Mesendoderm (in vitro differentiated cells): Measurements from ENCODE around the gene ABHD17B.

Experiments used
- DNase-seq: peaks from one replicate; pipeline ENCODE4 v3.0.0; 2013
- H2AK5ac ChIP-seq: 2 replicates; pipeline ENCODE4 v1.6.1; 2013; ENCODE audit warnings: low read length, inconsistent platforms
- H2BK120ac ChIP-seq: 2 replicates; pipeline ENCODE4 v1.6.1; 2013; ENCODE audit warnings: low read depth, mild to moderate bottlenecking, low read length, moderate library complexity, mixed read lengths
- H2BK15ac ChIP-seq: replicated peaks from 2 replicates; pipeline ENCODE4 v1.6.1; 2013; ENCODE audit warnings: low read depth, mild to moderate bottlenecking, moderate library complexity
- H2BK5ac ChIP-seq: 2 replicates; pipeline ENCODE4 v1.6.1; 2013; ENCODE audit warnings: low read length, inconsistent platforms
- H3K18ac ChIP-seq: 2 replicates; pipeline ENCODE4 v1.6.1; 2013; ENCODE audit warnings: mild to moderate bottlenecking, low read length, mixed read lengths
- H3K23ac ChIP-seq: one replicate; pipeline ENCODE4 v1.6.1; 2013; ENCODE audit warnings: low read length
- H3K27ac ChIP-seq: 2 replicates; pipeline ENCODE4 v1.5.1; 2013; ENCODE audit warnings: low read depth, mild to moderate bottlenecking, inconsistent platforms, low read length, moderate library complexity
- H3K27me3 ChIP-seq: 2 replicates; pipeline ENCODE4 v1.6.1; 2013; ENCODE audit warnings: low read length, control low read depth, mild to moderate bottlenecking, inconsistent platforms; ENCODE audit not compliant: insufficient read depth, poor library complexity
- H3K36me3 ChIP-seq: 2 replicates; pipeline ENCODE4 v1.6.1; 2013; ENCODE audit warnings: low read length, inconsistent platforms; ENCODE audit not compliant: control insufficient read depth, insufficient read depth
- H3K4ac ChIP-seq: one replicate; pipeline ENCODE4 v1.6.1; 2013; ENCODE audit warnings: low read depth, mild to moderate bottlenecking, low read length, moderate library complexity
- H3K4me1 ChIP-seq: 2 replicates; pipeline ENCODE4 v1.6.1; 2013; ENCODE audit warnings: low read depth, low read length, inconsistent platforms; ENCODE audit not compliant: control insufficient read depth
- H3K4me2 ChIP-seq: 2 replicates; pipeline ENCODE4 v1.6.1; 2013; ENCODE audit warnings: low read length
- H3K4me3 ChIP-seq: 2 replicates; pipeline ENCODE4 v1.5.1; 2013; ENCODE audit warnings: mild to moderate bottlenecking, low read length
- H3K56ac ChIP-seq: one replicate; pipeline ENCODE4 v1.6.1; 2013; ENCODE audit warnings: low read length
- H3K79me1 ChIP-seq: 2 replicates; pipeline ENCODE4 v1.6.1; 2013; ENCODE audit warnings: low read length, inconsistent platforms
- H3K79me2 ChIP-seq: 2 replicates; pipeline ENCODE4 v1.6.1; 2013; ENCODE audit warnings: mild to moderate bottlenecking, low read length; ENCODE audit not compliant: control insufficient read depth, insufficient read depth
- H3K9ac ChIP-seq: 2 replicates; pipeline ENCODE4 v1.6.1; 2013; ENCODE audit warnings: low read length, inconsistent platforms
- H4K5ac ChIP-seq: one replicate; pipeline ENCODE4 v1.6.1; 2013; ENCODE audit warnings: low read length
- H4K8ac ChIP-seq: one replicate; pipeline ENCODE4 v1.6.1; 2013; ENCODE audit warnings: low read depth, mild to moderate bottlenecking, control low read depth, low read length, moderate library complexity
- WGBS: extraction: QIAGEN DNeasy Blood & Tissue Kit; methylation state at CpG from one replicate; pipeline ENCODE4 v1.1.7; 2013; ENCODE audit warnings: low lambda C conversion rate, missing lambda C conversion rate; ENCODE audit not compliant: insufficient coverage; ENCODE audit errors: extremely low coverage; 5-methylcytosine and 5-hydroxymethylcytosine counted together

The ABHD17B gene

GRCh38 chr9:71941060-71941568 lies 30.1 kb upstream of the ABHD17B start:
- H2AK5ac ChIP-seq, result no peak overlapping the region
- no peak overlapping the region for H4K5ac ChIP-seq
- H3K79me2 ChIP-seq, result peaks cover 3% of the 10 kb centered on the region

GRCh38 chr9:71937898-71938297 lies 26.9 kb upstream of the ABHD17B start:
- Histone ChIP-seq H2BK15ac (no peak overlapping the region), H3K23ac (no peak overlapping the region), H2AK5ac (no peak overlapping the region), H3K9ac (no peak overlapping the region), H2BK120ac (no peak overlapping the region), H3K36me3 (no peaks in the 10 kb centered on the region), H4K8ac (no peak overlapping the region), H3K4me3 (no peak overlapping the region), H3K18ac (no peak overlapping the region), H2BK5ac (no peak overlapping the region), H3K4me2 (no peak overlapping the region), H3K4ac (no peak overlapping the region), H3K4me1 (no peaks in the 10 kb centered on the region), H3K79me1 (peaks cover 2% of the 10 kb centered on the region), H3K27me3 (no peaks in the 10 kb centered on the region), H4K5ac (no peak overlapping the region), H3K27ac (no peak overlapping the region), H3K79me2 (peaks cover 3% of the 10 kb centered on the region), H3K56ac (no peak overlapping the region)
- no CpG with 5 or more reads among the region's 1 CpG for WGBS
- DNase-seq, result no peak

More at GRCh38 chr9:71941060-71941568, 30.1 kb upstream of the ABHD17B start:
- no peak overlapping the region for H3K4me3 ChIP-seq
- no peak overlapping the region for H4K8ac ChIP-seq
- peaks cover 2% of the 10 kb centered on the region for H3K79me1 ChIP-seq
- H3K56ac ChIP-seq, result no peak overlapping the region
- no peaks in the 10 kb centered on the region for H3K36me3 ChIP-seq
- DNase-seq, result no peak
- H3K4me2 ChIP-seq, result no peak overlapping the region
- WGBS, result no CpG with 5 or more reads among the region's 2 CpGs
- H3K27ac ChIP-seq, result no peak overlapping the region
- H3K4me1 ChIP-seq, result no peaks in the 10 kb centered on the region
- H2BK120ac ChIP-seq, result no peak overlapping the region
- H2BK5ac ChIP-seq, result no peak overlapping the region
- H3K18ac ChIP-seq, result no peak overlapping the region
- H3K23ac ChIP-seq, result no peak overlapping the region
- H3K27me3 ChIP-seq, result no peaks in the 10 kb centered on the region
- H3K4ac ChIP-seq, result no peak overlapping the region
- H3K9ac ChIP-seq, result no peak overlapping the region
- no peak overlapping the region for H2BK15ac ChIP-seq

GRCh38 chr9:71937070-71937625 lies 26.2 kb upstream of the ABHD17B start:
- DNase-seq, result no peak
- Histone ChIP-seq H2BK15ac (no peak overlapping the region), H3K4me1 (no peaks in the 10 kb centered on the region), H4K5ac (no peak overlapping the region), H3K56ac (no peak overlapping the region), H3K23ac (no peak overlapping the region), H4K8ac (no peak overlapping the region), H2BK5ac (no peak overlapping the region), H3K4ac (no peak overlapping the region), H3K27me3 (no peaks in the 10 kb centered on the region), H3K36me3 (no peaks in the 10 kb centered on the region), H3K79me1 (peaks cover 2% of the 10 kb centered on the region), H3K9ac (no peak overlapping the region), H2AK5ac (no peak overlapping the region), H3K18ac (no peak overlapping the region), H3K4me3 (no peak overlapping the region), H2BK120ac (no peak overlapping the region), H3K4me2 (no peak overlapping the region), H3K79me2 (peaks cover 3% of the 10 kb centered on the region), H3K27ac (no peak overlapping the region)
- WGBS, result no CpG with 5 or more reads among the region's 4 CpGs

- H3K4me1 ChIP-seq, result no peaks in the 10 kb centered on the region
- no peak overlapping the region for H4K5ac ChIP-seq
- no peaks in the 10 kb centered on the region for H3K36me3 ChIP-seq
- no CpG with 5 or more reads among the region's 1 CpG for WGBS
- H2AK5ac ChIP-seq, result no peak overlapping the region
- H3K79me2 ChIP-seq, result no peaks in the 10 kb centered on the region
- no peak overlapping the region for H2BK120ac ChIP-seq
- H3K4me2 ChIP-seq, result no peak overlapping the region
- H4K8ac ChIP-seq, result no peak overlapping the region
- no peak overlapping the region for H3K9ac ChIP-seq
- no peak overlapping the region for H2BK15ac ChIP-seq
- no peak overlapping the region for H3K23ac ChIP-seq
- no peak for DNase-seq
- no peaks in the 10 kb centered on the region for H3K27me3 ChIP-seq
- no peak overlapping the region for H3K4me3 ChIP-seq
- no peak overlapping the region for H3K56ac ChIP-seq
- H3K79me1 ChIP-seq, result peaks cover 2% of the 10 kb centered on the region
- no peak overlapping the region for H3K18ac ChIP-seq
- H3K27ac ChIP-seq, result no peak overlapping the region
- no peak overlapping the region for H2BK5ac ChIP-seq
- no peak overlapping the region for H3K4ac ChIP-seq
These were observed 25.1 kb upstream of the ABHD17B start for GRCh38 chr9:71936066-71936465.

GRCh38 chr9:71931166-71931565 lies 20.2 kb upstream of the ABHD17B start:
- no peaks in the 10 kb centered on the region for H3K36me3 ChIP-seq
- no peak overlapping the region for H4K5ac ChIP-seq
- no peaks in the 10 kb centered on the region for H3K4me1 ChIP-seq
- H3K27ac ChIP-seq, result no peak overlapping the region
- H3K23ac ChIP-seq, result no peak overlapping the region
- H3K56ac ChIP-seq, result no peak overlapping the region
- no peaks in the 10 kb centered on the region for H3K79me1 ChIP-seq
- no peak overlapping the region for H2BK120ac ChIP-seq
- H4K8ac ChIP-seq, result no peak overlapping the region
- no peak overlapping the region for H3K4me2 ChIP-seq
- no peak overlapping the region for H3K4ac ChIP-seq
- no peak for DNase-seq
- no peaks in the 10 kb centered on the region for H3K27me3 ChIP-seq
- no peak overlapping the region for H2AK5ac ChIP-seq
- H3K4me3 ChIP-seq, result no peak overlapping the region
- H3K18ac ChIP-seq, result no peak overlapping the region
- WGBS, result no CpG with 5 or more reads among the region's 2 CpGs
- no peak overlapping the region for H2BK5ac ChIP-seq
- no peaks in the 10 kb centered on the region for H3K79me2 ChIP-seq
- H3K9ac ChIP-seq, result no peak overlapping the region
- no peak overlapping the region for H2BK15ac ChIP-seq
